Loucy (cell line): ENCODE results near the gene SCGB2A2.

Experiments
- H2AFZ ChIP-seq: fragments of 200-600 bp; sonication (generic); 2 replicates; pipeline ENCODE4 v1.6.0; 2016; ENCODE audit warnings: antibody characterized with exemption, mild to moderate bottlenecking, low read length, moderate library complexity
- H3F3A ChIP-seq: fragments of 200-600 bp; 2 replicates; pipeline ENCODE4 v1.6.0; 2016; ENCODE audit warnings: antibody characterized with exemption, low read depth, mild to moderate bottlenecking
- H3K27me3 ChIP-seq: fragments of 200-600 bp; sonication (generic); 2 replicates; pipeline ENCODE4 v1.6.1; 2014; ENCODE audit warnings: low read length, mild to moderate bottlenecking; ENCODE audit not compliant: insufficient read depth, poor library complexity, severe bottlenecking
- H3K36me3 ChIP-seq: fragments of 200-600 bp; sonication (generic); 2 replicates; pipeline ENCODE4 v1.6.1; 2016; ENCODE audit warnings: low read length; ENCODE audit not compliant: insufficient read depth
- H3K4me1 ChIP-seq: fragments of 200-600 bp; sonication (generic); 2 replicates; pipeline ENCODE4 v1.5.1; 2014; ENCODE audit warnings: low read length, mild to moderate bottlenecking; ENCODE audit not compliant: insufficient read depth, poor library complexity, severe bottlenecking
- H3K4me2 ChIP-seq: fragments of 200-600 bp; sonication (generic); 2 replicates; pipeline ENCODE4 v1.6.0; 2014; ENCODE audit warnings: antibody characterized with exemption, low read length, low read depth, mild to moderate bottlenecking; ENCODE audit not compliant: poor library complexity, severe bottlenecking
- H3K4me3 ChIP-seq: fragments of 200-600 bp; sonication (generic); 2 replicates; pipeline ENCODE4 v1.5.1; 2014; ENCODE audit warnings: low read length, mild to moderate bottlenecking, mixed read lengths; ENCODE audit not compliant: poor library complexity, severe bottlenecking
- H3K79me2 ChIP-seq: fragments of 200-600 bp; sonication (generic); 2 replicates; pipeline ENCODE4 v1.6.1; 2014; ENCODE audit warnings: low read length; ENCODE audit not compliant: insufficient read depth
- H3K9ac ChIP-seq: fragments of 200-600 bp; sonication (generic); 2 replicates; pipeline ENCODE4 v1.6.0; 2014; ENCODE audit warnings: mild to moderate bottlenecking, low read depth, low read length, moderate library complexity; ENCODE audit not compliant: poor library complexity, severe bottlenecking
- H3K9me2 ChIP-seq: fragments of 200-600 bp; sonication (generic); replicated peaks from 2 replicates; pipeline ENCODE4 v1.6.1; 2016; ENCODE audit warnings: low read depth, low read length, mixed read lengths
- H3K9me3 ChIP-seq: fragments of 200-600 bp; sonication (generic); 2 replicates; pipeline ENCODE4 v1.6.1; 2014; ENCODE audit warnings: mild to moderate bottlenecking, antibody characterized with exemption, low read length, low read depth; ENCODE audit not compliant: insufficient read depth
- H4K20me1 ChIP-seq: fragments of 200-600 bp; sonication (generic); 2 replicates; pipeline ENCODE4 v1.6.0; 2014; ENCODE audit warnings: antibody characterized with exemption, low read length, mild to moderate bottlenecking; ENCODE audit not compliant: insufficient read depth, poor library complexity, severe bottlenecking
- EZH2phosphoT487 ChIP-seq: fragments of 200-600 bp; IDR thresholded peaks from 2 replicates; pipeline ENCODE4 v1.6.1; 2018; ENCODE audit warnings: antibody characterized with exemption, mild to moderate bottlenecking, moderate library complexity, borderline replicate concordance
- TF ChIP-seq, protein P1 (sequence below): fragments of 200-600 bp; sonication (generic); conservative IDR thresholded peaks from 2 replicates; pipeline ENCODE4 v1.5.1; 2014; ENCODE audit warnings: mild to moderate bottlenecking, antibody characterized with exemption, low read length

The SCGB2A2 gene

GRCh38 chr11:62245271-62245753 is 24.6 kb upstream of the SCGB2A2 start:
- no peak overlapping the region for H3K9ac ChIP-seq
- H3K9me2 ChIP-seq, result no peaks in the 10 kb centered on the region
- no peaks in the 10 kb centered on the region for H3K79me2 ChIP-seq
- no peaks in the 10 kb centered on the region for H3K4me1 ChIP-seq
- H3F3A ChIP-seq, result no peaks in the 10 kb centered on the region
- no peak overlapping the region for H3K4me2 ChIP-seq
- H3K36me3 ChIP-seq, result no peaks in the 10 kb centered on the region
- TF ChIP-seq, protein P1, sequence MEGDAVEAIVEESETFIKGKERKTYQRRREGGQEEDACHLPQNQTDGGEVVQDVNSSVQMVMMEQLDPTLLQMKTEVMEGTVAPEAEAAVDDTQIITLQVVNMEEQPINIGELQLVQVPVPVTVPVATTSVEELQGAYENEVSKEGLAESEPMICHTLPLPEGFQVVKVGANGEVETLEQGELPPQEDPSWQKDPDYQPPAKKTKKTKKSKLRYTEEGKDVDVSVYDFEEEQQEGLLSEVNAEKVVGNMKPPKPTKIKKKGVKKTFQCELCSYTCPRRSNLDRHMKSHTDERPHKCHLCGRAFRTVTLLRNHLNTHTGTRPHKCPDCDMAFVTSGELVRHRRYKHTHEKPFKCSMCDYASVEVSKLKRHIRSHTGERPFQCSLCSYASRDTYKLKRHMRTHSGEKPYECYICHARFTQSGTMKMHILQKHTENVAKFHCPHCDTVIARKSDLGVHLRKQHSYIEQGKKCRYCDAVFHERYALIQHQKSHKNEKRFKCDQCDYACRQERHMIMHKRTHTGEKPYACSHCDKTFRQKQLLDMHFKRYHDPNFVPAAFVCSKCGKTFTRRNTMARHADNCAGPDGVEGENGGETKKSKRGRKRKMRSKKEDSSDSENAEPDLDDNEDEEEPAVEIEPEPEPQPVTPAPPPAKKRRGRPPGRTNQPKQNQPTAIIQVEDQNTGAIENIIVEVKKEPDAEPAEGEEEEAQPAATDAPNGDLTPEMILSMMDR, result peak; percentile 44
- no peak for TF ChIP-seq EZH2phosphoT487
- no peaks in the 10 kb centered on the region for H3K27me3 ChIP-seq
- no peak overlapping the region for H3K4me3 ChIP-seq
- H3K9me3 ChIP-seq, result no peaks in the 10 kb centered on the region
- H4K20me1 ChIP-seq, result no peaks in the 10 kb centered on the region
- no peak overlapping the region for H2AFZ ChIP-seq

DNA sequence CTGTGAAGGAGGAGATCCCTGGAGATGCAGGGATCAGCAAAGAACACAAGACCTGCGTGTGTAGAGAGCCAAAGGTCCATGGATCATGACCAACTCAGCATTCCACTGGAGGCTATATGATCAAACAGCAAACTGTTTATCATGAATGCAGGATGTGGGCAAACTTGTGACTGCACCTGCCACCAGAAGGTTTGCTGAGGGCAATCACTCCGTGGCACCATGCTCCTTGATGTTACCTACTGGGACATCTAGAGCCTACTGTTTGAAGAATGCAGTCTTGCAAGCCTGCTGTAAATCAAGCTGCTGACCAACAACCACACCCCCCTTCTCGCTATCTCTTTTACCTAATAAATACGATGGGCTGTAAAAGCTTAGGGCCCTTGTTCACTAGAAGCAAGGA is 18.3 kb upstream of the SCGB2A2 start:
- Histone ChIP-seq H4K20me1 (no peaks in the 10 kb centered on the region), H3K79me2 (no peaks in the 10 kb centered on the region), H2AFZ (no peak overlapping the region), H3K27me3 (no peaks in the 10 kb centered on the region), H3K4me3 (no peak overlapping the region), H3K36me3 (no peaks in the 10 kb centered on the region), H3F3A (no peaks in the 10 kb centered on the region), H3K9me2 (no peaks in the 10 kb centered on the region), H3K4me2 (no peak overlapping the region), H3K9me3 (peaks cover 11% of the 10 kb centered on the region; the same call in 1 of the 2 replicates), H3K4me1 (no peaks in the 10 kb centered on the region), H3K9ac (no peak overlapping the region)
- TF ChIP-seq, protein P1, result no peak
- no peak for TF ChIP-seq EZH2phosphoT487

DNA sequence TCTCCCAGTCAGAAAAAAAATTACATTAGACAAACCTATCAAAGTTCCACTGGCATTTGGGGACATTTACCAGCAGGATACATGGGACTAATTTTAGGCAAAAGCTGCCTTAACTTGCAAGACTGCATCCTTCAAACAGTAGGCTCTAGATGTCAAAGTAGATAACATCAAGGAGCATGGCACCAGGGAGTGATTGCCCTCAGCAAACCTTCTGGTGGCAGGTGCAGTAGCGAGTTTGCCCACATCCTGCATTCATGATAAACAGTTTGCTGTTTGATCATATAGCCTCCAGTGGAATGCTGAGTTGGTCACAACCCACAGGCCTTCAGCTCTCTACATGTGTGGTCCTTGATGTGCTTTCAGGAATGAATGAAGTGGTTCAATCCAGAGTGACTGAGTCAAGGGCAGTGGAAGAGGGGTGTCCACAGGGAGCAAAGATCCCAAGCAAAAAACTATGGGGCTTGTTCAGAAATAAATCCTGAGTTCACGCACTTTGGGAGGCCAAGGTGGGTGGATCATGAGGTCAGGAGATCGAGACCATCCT is 15.9 kb upstream of the SCGB2A2 start:
- no peaks in the 10 kb centered on the region for H3K9me2 ChIP-seq
- no peaks in the 10 kb centered on the region for H4K20me1 ChIP-seq
- no peaks in the 10 kb centered on the region for H3K79me2 ChIP-seq
- no peak overlapping the region for H2AFZ ChIP-seq
- no peaks in the 10 kb centered on the region for H3K27me3 ChIP-seq
- no peak for TF ChIP-seq EZH2phosphoT487
- TF ChIP-seq, protein P1, result no peak
- no peaks in the 10 kb centered on the region for H3K4me1 ChIP-seq
- H3F3A ChIP-seq, result no peaks in the 10 kb centered on the region
- H3K4me3 ChIP-seq, result no peak overlapping the region
- peaks cover 11% of the 10 kb centered on the region; the same call in 1 of the 2 replicates for H3K9me3 ChIP-seq
- H3K36me3 ChIP-seq, result no peaks in the 10 kb centered on the region
- no peak overlapping the region for H3K9ac ChIP-seq
- no peak overlapping the region for H3K4me2 ChIP-seq
